ENCODE results near the gene PLCL1.

- TF ChIP-seq POLR2A (IDR thresholded peaks at IDR 0.05), result no peak
- TF ChIP-seq CTCF (IDR thresholded peaks at IDR 0.05), result no peak
These were observed 279.8 kb downstream of the PLCL1 start for GRCh38 chr2:198084156-198084555.

All from adrenal gland (tissue), 5 donors.